K562 (cell line): ENCODE results near the gene MEAF6. TPM values are rescaled to one million over a fixed set of nuclear protein-coding genes. Genes with fewer than 3 reads are reported as not detected.

Experiments
- ATAC-seq: fragments of 200-7000 bp; cut with Tn5 transposase; 3 replicates; pipeline ENCODE4 v1.9.1; 2020; ENCODE audit warnings: moderate library complexity
- BruUV-seq: library from RNA; stranded (reverse); fragments of 400-500 nt; replicated peaks from 2 replicates; lab custom pipeline; 2021; lab: Mats Ljungman, UMichigan
- CTCF ChIA-PET: fragments of 300-600 bp; formaldehyde crosslinking; extraction: SDS; loops from one replicate; lab custom pipeline; 2021; ENCODE audit warnings: low intra/inter-chr PET ratio; lab: Yijun Ruan, JAX
- POLR2A ChIA-PET: fragments of 300-600, 350-650 bp; sonication (Branson Sonifier 250); formaldehyde crosslinking; extraction: SDS; loops from one replicate; lab custom pipeline; 2021; ENCODE audit warnings: antibody characterized with exemption, inconsistent platforms; lab: Yijun Ruan, JAX
- DNase-seq, 4 experiments: peaks; one replicate each; pipeline versions ENCODE4 v3.0.0 to v3.0.0-alpha.2; 2011 to 2018; ENCODE audit warnings: low spot score in 3 of 4, mixed read lengths in 3 of 4; ENCODE audit errors: extremely low read depth in 1 of 4
- FAIRE-seq: peaks from 2 replicates; lab custom pipeline; 2011; peaks lifted over from hg19 to GRCh38; lab: Jason Lieb, UNC
- H2AFZ ChIP-seq: 2 replicates; pipeline ENCODE4 v1.6.0; 2011; ENCODE audit warnings: low read depth, low read length, control low read depth, inconsistent platforms
- H3K27ac ChIP-seq: fragments of 200-600 bp; 3 replicates; pipeline ENCODE4 v1.8.0; 2011; ENCODE audit warnings: low read depth, mild to moderate bottlenecking, control low read depth, inconsistent platforms, low read length, moderate library complexity, mixed read lengths; ENCODE audit errors: extremely low read depth
- H3K27me3 ChIP-seq, 2 experiments: fragments of 300-600 bp in 1 of 2; 2 replicates in 1 of 2; 3 replicates in 1 of 2; pipeline versions ENCODE4 v1.6.0 to v1.8.0; 2011; ENCODE audit warnings: inconsistent platforms in 2 of 2, low read length in 2 of 2, mild to moderate bottlenecking in 1 of 2, mixed read lengths in 1 of 2, moderate library complexity in 1 of 2; ENCODE audit not compliant: control insufficient read depth in 2 of 2, insufficient read depth in 2 of 2
- H3K36me3 ChIP-seq: fragments of 300-600 bp; 3 replicates; pipeline ENCODE4 v1.8.0; 2011; ENCODE audit warnings: mild to moderate bottlenecking, low read length, inconsistent platforms; ENCODE audit not compliant: control insufficient read depth, insufficient read depth
- H3K4me1 ChIP-seq, 2 experiments: fragments of 200-600 bp in 1 of 2; replicated peaks in 1 of 2; 2 replicates in 1 of 2; 3 replicates in 1 of 2; pipeline versions ENCODE4 v1.5.1 to v1.8.0; 2011; ENCODE audit warnings: inconsistent platforms in 2 of 2, low read length in 2 of 2, mild to moderate bottlenecking in 1 of 2, mixed read lengths in 1 of 2, moderate library complexity in 1 of 2; ENCODE audit not compliant: control insufficient read depth in 2 of 2, insufficient read depth in 2 of 2
- H3K4me2 ChIP-seq: 2 replicates; pipeline ENCODE4 v1.6.1; 2011; ENCODE audit warnings: low read length, control low read depth, inconsistent platforms, mixed read lengths; ENCODE audit not compliant: insufficient read depth
- H3K4me3 ChIP-seq: fragments of 200-600 bp; sonication (generic), shearing (Covaris generic); 2 replicates; pipeline ENCODE4 v1.5.1; 2016; ENCODE audit warnings: control low read depth, inconsistent platforms
- H3K79me2 ChIP-seq: fragments of 200-600 bp; 3 replicates; pipeline ENCODE4 v1.8.0; 2011; ENCODE audit warnings: low read length, inconsistent platforms; ENCODE audit not compliant: control insufficient read depth, insufficient read depth
- H3K9ac ChIP-seq, 2 experiments: 2 replicates each; pipeline versions ENCODE4 v1.6.0 to v1.6.1; 2011; ENCODE audit warnings: low read depth in 2 of 2, low read length in 2 of 2, control low read depth in 1 of 2, inconsistent platforms in 1 of 2, mild to moderate bottlenecking in 1 of 2, mixed read lengths in 1 of 2; ENCODE audit not compliant: insufficient read depth in 1 of 2
- H3K9me1 ChIP-seq: one replicate; pipeline ENCODE4 v1.6.0; 2011; ENCODE audit warnings: inconsistent platforms, mild to moderate bottlenecking, low read length, moderate library complexity; ENCODE audit not compliant: control insufficient read depth, insufficient read depth
- H3K9me3 ChIP-seq: replicated peaks from 2 replicates; pipeline ENCODE4 v1.5.1; 2011; ENCODE audit warnings: low read depth, low read length, inconsistent platforms; ENCODE audit not compliant: control insufficient read depth, insufficient read depth
- H4K20me1 ChIP-seq: replicated peaks from 2 replicates; pipeline ENCODE4 v1.6.1; 2011; ENCODE audit warnings: low read length, inconsistent platforms, mixed read lengths; ENCODE audit not compliant: control insufficient read depth, insufficient read depth
- GABPA ChIP-seq: fragments of 200-800 bp; sonication (Bioruptor generic); conservative IDR thresholded peaks from 2 replicates; pipeline ENCODE4 v1.6.1; 2016; ENCODE audit warnings: low read depth, missing genetic modification characterization, missing compliant biosample characterization
- GABPB2 ChIP-seq: fragments of 250-450 bp; sonication (Bioruptor Pico); conservative IDR thresholded peaks from 2 replicates; pipeline ENCODE4 v1.5.1; 2021; ENCODE audit warnings: mild to moderate bottlenecking
- HEY1 ChIP-seq: fragments of 250-450 bp; sonication (Bioruptor Pico); IDR thresholded peaks from 2 replicates; pipeline ENCODE4 v1.5.0; 2020; ENCODE audit warnings: mild to moderate bottlenecking, moderate library complexity, borderline replicate concordance
- MXI1 ChIP-seq: IDR thresholded peaks from 2 replicates; pipeline ENCODE4 v1.6.1; 2011; ENCODE audit warnings: low read depth, mild to moderate bottlenecking, improper control_type of control experiment, low read length
- NFE2L1 ChIP-seq: fragments of 450-650 bp; IDR thresholded peaks from 2 replicates; pipeline ENCODE4 v1.6.1; 2016; ENCODE audit warnings: missing genetic modification characterization, low read depth, mild to moderate bottlenecking, missing compliant biosample characterization, moderate library complexity, borderline replicate concordance
- PML ChIP-seq: IDR thresholded peaks from 2 replicates; pipeline ENCODE4 v1.6.1; 2012; ENCODE audit warnings: low read length, inconsistent platforms
- POLR3G ChIP-seq: IDR thresholded peaks from 2 replicates; pipeline ENCODE4 v1.6.1; 2011; ENCODE audit not compliant: insufficient read length, insufficient replicate concordance; ENCODE audit errors: extremely low read depth
- SETDB1 ChIP-seq: IDR thresholded peaks from one replicate; pipeline ENCODE4 v1.6.1; 2012; ENCODE audit warnings: low read length, control low read depth, inconsistent platforms
- TAF1 ChIP-seq: IDR thresholded peaks from 2 replicates; pipeline ENCODE4 v1.6.1; 2011; ENCODE audit warnings: mild to moderate bottlenecking, low read length, moderate library complexity; ENCODE audit not compliant: insufficient read depth, control insufficient read depth, severe bottlenecking; ENCODE audit errors: extremely low read depth
- ZNF146 ChIP-seq: IDR thresholded peaks from one replicate; pipeline ENCODE4 v1.6.1; 2018; ENCODE audit warnings: missing compliant biosample characterization; ENCODE audit not compliant: unreplicated experiment
- ZNF174 ChIP-seq: fragments of 250-450 bp; sonication (Bioruptor Pico); IDR thresholded peaks from 2 replicates; pipeline ENCODE4 v1.4.0; 2020; ENCODE audit warnings: mild to moderate bottlenecking
- ZNF445 ChIP-seq: fragments of 250-450 bp; sonication (Bioruptor Pico); IDR thresholded peaks from 2 replicates; pipeline ENCODE4 v1.4.0; 2020; ENCODE audit warnings: low read depth, mild to moderate bottlenecking, moderate library complexity
- ZNF584 ChIP-seq: fragments of 200-800 bp; sonication (Bioruptor generic); IDR thresholded peaks from 2 replicates; pipeline ENCODE4 v1.6.1; 2016; ENCODE audit warnings: low read depth, mild to moderate bottlenecking, missing genetic modification characterization, missing compliant biosample characterization
- ZNF77 ChIP-seq: fragments of 250-450 bp; sonication (Bioruptor Pico); IDR thresholded peaks from 2 replicates; pipeline ENCODE4 v1.5.0; 2020
- WGBS: fragments of 100-300 bp; shearing (Covaris generic); methylation state at CpG from one replicate; pipeline ENCODE4 v1.1.6; 2016; ENCODE audit warnings: low coverage, mixed read lengths; ENCODE audit not compliant: insufficient coverage; ENCODE audit errors: missing lambda C conversion rate; 5-methylcytosine and 5-hydroxymethylcytosine counted together
- in situ Hi-C: fragments of 300-500 bp; cut with MboI; formaldehyde crosslinking; loops from 4 replicates; pipeline ENCODE4 v1.15.0; 2018; ENCODE audit warnings: inconsistent platforms, mixed read lengths
- intact Hi-C: fragments of 100-400 bp; cut with micrococcal nuclease; formaldehyde crosslinking; loops from 2 replicates; pipeline ENCODE4 v1.14.2; 2022
- polyA plus RNA-seq, 8 experiments: library from polyadenylated mRNA; depleted of rRNA in 4 of 8; stranded (reverse) in 5 of 8; unstranded in 3 of 8; fragments of >200 nt; fragmentation: Nextera tagmentation in 2 of 8; fragmentation: Illumina TruSeq in 1 of 8; extraction: Ambion mirVana in 2 of 8; extraction: Trizol in 1 of 8; gene quantifications; 2 replicates each; pipeline versions ENCODE4 v1.2.1 to v1.2.3, GENCODE V29; 2011 to 2014; ENCODE audit warnings: inconsistent platforms in 1 of 8, missing spikeins in 1 of 8
- total RNA-seq, 7 experiments: library from RNA; depleted of rRNA in 6 of 7; stranded (reverse); fragments of >200 nt in 6 of 7; fragmentation: Illumina TruSeq in 2 of 7; extraction: Trizol in 2 of 7; gene quantifications; 2 replicates each; pipeline versions ENCODE4 v1.2.1 to v1.2.3, GENCODE V29; 2011 to 2021; ENCODE audit warnings: low replicate concordance in 1 of 7
- TF ChIP-seq, protein P1 (sequence below): fragments of 200-800 bp; sonication (Bioruptor generic); IDR thresholded peaks from 2 replicates; pipeline ENCODE4 v1.6.1; 2017; ENCODE audit warnings: missing genetic modification characterization, missing compliant biosample characterization
- TF ChIP-seq, protein P2 (sequence below): fragments of 450-650 bp; IDR thresholded peaks from 2 replicates; pipeline ENCODE4 v1.6.1; 2016; ENCODE audit warnings: low read depth, mild to moderate bottlenecking, moderate library complexity
- TF ChIP-seq, protein P3 (sequence below): fragments of 250-450 bp; sonication (Bioruptor Pico); IDR thresholded peaks from 2 replicates; pipeline ENCODE4 v1.6.1; 2021; ENCODE audit warnings: mild to moderate bottlenecking
- TF ChIP-seq, protein P4 (sequence below): fragments of 450-650 bp; formaldehyde crosslinking; IDR thresholded peaks from 2 replicates; pipeline ENCODE4 v1.4.0; 2022; ENCODE audit warnings: mild to moderate bottlenecking, moderate library complexity

Gene MEAF6
- total and polyA plus RNA-seq, 9 of the 15 experiments (the other 6 are each of a cell fraction or from before 2014, with no cell fraction given), result 55.0 to 151 (median 92.3) TPM

DNA sequence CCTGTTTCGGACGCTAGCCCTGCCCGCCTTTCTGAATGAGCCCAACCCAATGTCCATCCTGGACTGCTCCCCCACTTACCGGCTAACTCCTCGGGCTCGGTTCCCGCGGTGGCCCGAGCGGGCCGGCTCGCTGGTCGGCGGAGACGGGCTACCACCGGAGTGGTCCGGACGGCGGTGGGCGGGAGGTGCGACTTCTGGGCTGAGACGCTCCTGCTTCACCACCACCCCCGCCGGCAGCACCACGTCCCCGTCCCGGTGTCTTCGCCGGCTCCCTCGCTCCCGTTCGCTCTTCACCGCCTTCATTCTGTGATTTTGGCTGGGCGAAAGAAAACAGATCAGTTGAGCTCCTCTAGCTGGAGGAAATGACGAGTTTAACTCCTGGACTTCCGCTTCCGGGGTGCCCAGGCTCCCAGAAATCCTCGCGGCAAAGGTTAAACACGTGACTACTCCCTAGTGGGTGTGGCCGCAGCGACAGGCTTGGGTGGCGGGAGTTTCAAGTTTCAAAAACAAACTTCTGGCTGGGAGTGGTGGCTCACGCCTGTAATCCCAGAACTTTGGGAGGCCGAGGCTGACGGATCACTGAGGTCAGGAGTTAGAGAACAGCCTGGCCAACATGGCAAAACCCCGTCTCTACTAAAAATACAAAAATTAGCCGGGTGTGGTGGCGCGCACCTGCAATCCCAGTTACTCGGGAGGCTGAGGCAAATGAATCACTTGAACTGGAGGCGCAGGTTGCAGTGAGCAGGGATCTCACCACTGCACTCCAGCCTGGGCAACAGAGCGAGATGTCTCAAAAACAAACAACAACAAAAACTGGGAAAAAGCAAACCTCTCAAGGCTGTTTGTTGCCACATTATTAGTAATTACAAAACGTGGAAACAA is 39.6 kb upstream of the MEAF6 start, which contains the start of gene SNIP1:
Gene SNIP1 (minus strand): TSS at position 367 of the 882 bp plus-strand sequence. CDS start 64 bp downstream, at position 303.
- Histone ChIP-seq H3K27me3 (no peaks in the 10 kb centered on the region), H3K27ac (peak within 1 kb of the TSS; percentile 86), H3K4me3 (peak within 1 kb of the TSS; percentile 82), H3K4me1 (peaks cover 21 to 24% of the 10 kb centered on the region in 2 experiments), H3K79me2 (peaks cover 33% of the 10 kb centered on the region), H4K20me1 (0 out of 2 replicates have a peak, but pooled peaks cover 14% of the 10 kb centered on the region), H3K9ac (peak within 1 kb of the TSS; percentile 91 to 95), H2AFZ (peak within 1 kb of the TSS; percentile 83), H3K9me1 (peaks cover 7% of the 10 kb centered on the region), H3K4me2 (peak within 1 kb of the TSS; percentile 99), H3K9me3 (peaks cover 9% of the 10 kb centered on the region), H3K36me3 (peaks cover 36% of the 10 kb centered on the region)
- intact Hi-C loops (loop anchor here (10.0 kb wide), 1 partner anchor 79 kb away; the partner anchor contains the start of gene ZC3H12A), in situ Hi-C loops (no loop called here)
- BruUV-seq, result no TSS peak
- peak; percentile 95 for ATAC-seq
- peak; percentile 95 to 98 (median 96) for DNase-seq
- ChIA-PET CTCF (no interaction called here), POLR2A (interaction anchor here (0.6 to 2.9 kb wide), 11 partner anchors 9 to 446 kb away, joined by 3 to 18 read pairs (median 3); partner anchors contain the start of gene MEAF6)
- peak; percentile 97 for FAIRE-seq
- 13% methylated on average over 54 of the region's 54 CpGs for WGBS
- TF ChIP-seq ZNF146 (CRISPR knock-in tag), result no peak
- TF ChIP-seq ZNF445 (CRISPR knock-in tag), result no peak
- TF ChIP-seq NFE2L1 (tag), result no peak
- TF ChIP-seq TAF1, result peak; percentile 85
- TF ChIP-seq, protein P1, sequence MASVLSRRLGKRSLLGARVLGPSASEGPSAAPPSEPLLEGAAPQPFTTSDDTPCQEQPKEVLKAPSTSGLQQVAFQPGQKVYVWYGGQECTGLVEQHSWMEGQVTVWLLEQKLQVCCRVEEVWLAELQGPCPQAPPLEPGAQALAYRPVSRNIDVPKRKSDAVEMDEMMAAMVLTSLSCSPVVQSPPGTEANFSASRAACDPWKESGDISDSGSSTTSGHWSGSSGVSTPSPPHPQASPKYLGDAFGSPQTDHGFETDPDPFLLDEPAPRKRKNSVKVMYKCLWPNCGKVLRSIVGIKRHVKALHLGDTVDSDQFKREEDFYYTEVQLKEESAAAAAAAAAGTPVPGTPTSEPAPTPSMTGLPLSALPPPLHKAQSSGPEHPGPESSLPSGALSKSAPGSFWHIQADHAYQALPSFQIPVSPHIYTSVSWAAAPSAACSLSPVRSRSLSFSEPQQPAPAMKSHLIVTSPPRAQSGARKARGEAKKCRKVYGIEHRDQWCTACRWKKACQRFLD (CRISPR knock-in tag), result 0 out of 2 replicates have a peak, but pooled peaks have one; percentile 43
- peak; percentile 87 for TF ChIP-seq PML
- no peak for TF ChIP-seq MXI1
- no peak for TF ChIP-seq POLR3G
- no peak for TF ChIP-seq GABPB2 (CRISPR knock-in tag)
- TF ChIP-seq, protein P2, sequence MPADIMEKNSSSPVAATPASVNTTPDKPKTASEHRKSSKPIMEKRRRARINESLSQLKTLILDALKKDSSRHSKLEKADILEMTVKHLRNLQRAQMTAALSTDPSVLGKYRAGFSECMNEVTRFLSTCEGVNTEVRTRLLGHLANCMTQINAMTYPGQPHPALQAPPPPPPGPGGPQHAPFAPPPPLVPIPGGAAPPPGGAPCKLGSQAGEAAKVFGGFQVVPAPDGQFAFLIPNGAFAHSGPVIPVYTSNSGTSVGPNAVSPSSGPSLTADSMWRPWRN, result no peak; the same call in 1 of the 2 replicates
- peak; percentile 72 for TF ChIP-seq ZNF584 (CRISPR knock-in tag)
- peak; percentile 99 for TF ChIP-seq GABPA (tag)
- TF ChIP-seq ZNF174 (CRISPR knock-in tag), result no peak
- TF ChIP-seq, protein P3, sequence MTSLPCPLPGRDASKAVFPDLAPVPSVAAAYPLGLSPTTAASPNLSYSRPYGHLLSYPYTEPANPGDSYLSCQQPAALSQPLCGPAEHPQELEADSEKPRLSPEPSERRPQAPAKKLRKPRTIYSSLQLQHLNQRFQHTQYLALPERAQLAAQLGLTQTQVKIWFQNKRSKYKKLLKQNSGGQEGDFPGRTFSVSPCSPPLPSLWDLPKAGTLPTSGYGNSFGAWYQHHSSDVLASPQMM (CRISPR knock-in tag), result no peak
- no peak for TF ChIP-seq SETDB1
- no peak for TF ChIP-seq HEY1 (CRISPR knock-in tag)
- TF ChIP-seq ZNF77 (CRISPR knock-in tag), result no peak
- TF ChIP-seq, protein P4, sequence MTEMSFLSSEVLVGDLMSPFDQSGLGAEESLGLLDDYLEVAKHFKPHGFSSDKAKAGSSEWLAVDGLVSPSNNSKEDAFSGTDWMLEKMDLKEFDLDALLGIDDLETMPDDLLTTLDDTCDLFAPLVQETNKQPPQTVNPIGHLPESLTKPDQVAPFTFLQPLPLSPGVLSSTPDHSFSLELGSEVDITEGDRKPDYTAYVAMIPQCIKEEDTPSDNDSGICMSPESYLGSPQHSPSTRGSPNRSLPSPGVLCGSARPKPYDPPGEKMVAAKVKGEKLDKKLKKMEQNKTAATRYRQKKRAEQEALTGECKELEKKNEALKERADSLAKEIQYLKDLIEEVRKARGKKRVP (CRISPR knock-in tag), result no peak; the same call in 1 of the 2 replicates
